Endothelial cell of umbilical vein (primary cell): Measurements from ENCODE around the gene SYNJ1. TPM values are rescaled to one million over a fixed set of nuclear protein-coding genes. Genes with fewer than 3 reads are reported as not detected.

Experiments
- BruUV-seq: library from RNA; stranded (reverse); fragments of 400-500 nt; replicated peaks from 2 replicates; lab custom pipeline; 2021; lab: Mats Ljungman, UMichigan
- CTCF ChIA-PET: fragments of 300-600, 350-600 bp; sonication (Branson Sonifier 250); formaldehyde crosslinking; loops from one replicate; lab custom pipeline; 2021; ENCODE audit warnings: antibody characterized with exemption, inconsistent platforms; lab: Charles Lee
- POLR2A ChIA-PET: fragments of 300-600, 350-600 bp; sonication (Branson Sonifier 250); formaldehyde crosslinking; loops from one replicate; lab custom pipeline; 2021; ENCODE audit warnings: antibody characterized with exemption, inconsistent platforms; lab: Charles Lee
- DNase-seq: peaks from one replicate; pipeline ENCODE4 v3.0.0-alpha.2; 2011; ENCODE audit warnings: low read depth, low spot score
- FAIRE-seq: peaks from 2 replicates; lab custom pipeline; 2011; peaks lifted over from hg19 to GRCh38; lab: Jason Lieb, UNC
- H2AFZ ChIP-seq: 2 replicates; pipeline ENCODE4 v1.6.0; 2012; ENCODE audit warnings: low read depth, low read length, control low read depth, inconsistent platforms
- H3K27ac ChIP-seq: 2 replicates; pipeline ENCODE4 v1.5.1; 2011; ENCODE audit warnings: low read depth, mild to moderate bottlenecking, control low read depth, low read length, moderate library complexity; ENCODE audit not compliant: insufficient read depth
- H3K27me3 ChIP-seq, 2 experiments: 2 replicates each; pipeline versions ENCODE4 v1.6.0 to v1.6.1; 2011; ENCODE audit warnings: low read length in 2 of 2, mixed read lengths in 1 of 2; ENCODE audit not compliant: control insufficient read depth in 2 of 2, insufficient read depth in 2 of 2
- H3K36me3 ChIP-seq, 2 experiments: 2 replicates in 1 of 2; 3 replicates in 1 of 2; pipeline ENCODE4 v1.5.1; 2011; ENCODE audit warnings: low read length in 2 of 2, mild to moderate bottlenecking in 1 of 2, moderate library complexity in 1 of 2; ENCODE audit not compliant: control insufficient read depth in 2 of 2, insufficient read depth in 2 of 2; ENCODE audit errors: extremely low read depth in 1 of 2
- H3K4me1 ChIP-seq: 3 replicates; pipeline ENCODE4 v1.5.1; 2011; ENCODE audit warnings: mild to moderate bottlenecking, low read length; ENCODE audit not compliant: control insufficient read depth, insufficient read depth; ENCODE audit errors: extremely low read depth
- H3K4me2 ChIP-seq: 2 replicates; pipeline ENCODE4 v1.6.1; 2011; ENCODE audit warnings: low read length, control low read depth, mixed read lengths; ENCODE audit not compliant: insufficient read depth
- H3K4me3 ChIP-seq, 3 experiments: fragments of 200-600 bp in 1 of 3; sonication (generic), shearing (Covaris generic) in 1 of 3; replicated peaks in 1 of 3; 2 replicates each; pipeline ENCODE4 v1.5.1; 2011 to 2016; ENCODE audit warnings: control low read depth in 3 of 3, low read length in 3 of 3, mild to moderate bottlenecking in 2 of 3, inconsistent platforms in 1 of 3, low read depth in 1 of 3, moderate library complexity in 1 of 3; ENCODE audit not compliant: insufficient read depth in 1 of 3
- H3K79me2 ChIP-seq: 2 replicates; pipeline ENCODE4 v1.6.0; 2012; ENCODE audit warnings: low read length, inconsistent platforms; ENCODE audit not compliant: control insufficient read depth, insufficient read depth
- H3K9ac ChIP-seq: replicated peaks from 2 replicates; pipeline ENCODE3; 2011; ENCODE audit warnings: low read length, control low read depth; ENCODE audit not compliant: insufficient read depth; ENCODE audit errors: extremely low read depth
- H3K9me1 ChIP-seq: replicated peaks from 3 replicates; pipeline ENCODE4 v1.6.0; 2011; ENCODE audit warnings: mild to moderate bottlenecking, low read length; ENCODE audit not compliant: control insufficient read depth, insufficient read depth; ENCODE audit errors: extremely low read depth
- H3K9me3 ChIP-seq: replicated peaks from 2 replicates; pipeline ENCODE4 v1.5.1; 2012; ENCODE audit warnings: low read length, inconsistent platforms; ENCODE audit not compliant: control insufficient read depth, insufficient read depth
- H4K20me1 ChIP-seq: replicated peaks from 2 replicates; pipeline ENCODE3; 2011; ENCODE audit warnings: mild to moderate bottlenecking, low read length; ENCODE audit not compliant: control insufficient read depth, insufficient read depth; ENCODE audit errors: extremely low read depth
- CTCF ChIP-seq, 2 donors: IDR thresholded peaks; 1 replicate in 1 of 2; 2 replicates in 1 of 2; pipeline ENCODE4 v1.5.1; 2011; ENCODE audit warnings: low read length in 2 of 2, mild to moderate bottlenecking in 2 of 2, moderate library complexity in 2 of 2, control low read depth in 1 of 2, inconsistent platforms in 1 of 2, low read depth in 1 of 2; ENCODE audit not compliant: insufficient read depth in 1 of 2; ENCODE audit errors: extremely low read depth in 1 of 2
- EZH2 ChIP-seq: IDR thresholded peaks from 2 replicates; pipeline ENCODE4 v1.6.1; 2012; ENCODE audit warnings: borderline replicate concordance, low read depth, mild to moderate bottlenecking, moderate library complexity, low read length, inconsistent platforms; ENCODE audit not compliant: severe bottlenecking
- FOS ChIP-seq: IDR thresholded peaks from 2 replicates; pipeline ENCODE4 v1.6.1; 2011; ENCODE audit warnings: mild to moderate bottlenecking, low read length, moderate library complexity, borderline replicate concordance; ENCODE audit not compliant: insufficient read depth
- GATA2 ChIP-seq: IDR thresholded peaks from 2 replicates; pipeline ENCODE4 v1.7.0; 2011; ENCODE audit warnings: low read depth, mild to moderate bottlenecking, moderate library complexity, mixed read lengths, low read length; ENCODE audit not compliant: insufficient read length, insufficient read depth
- JUN ChIP-seq: IDR thresholded peaks from 2 replicates; pipeline ENCODE4 v1.6.1; 2011; ENCODE audit warnings: borderline replicate concordance, low read depth; ENCODE audit not compliant: insufficient read length, insufficient read depth
- MYC ChIP-seq: IDR thresholded peaks from one replicate; pipeline ENCODE4 v1.6.1; 2011; ENCODE audit warnings: mild to moderate bottlenecking, low read depth, low read length
- POLR2A ChIP-seq: IDR thresholded peaks from 2 replicates; pipeline ENCODE4 v1.6.1; 2012; ENCODE audit warnings: low read depth, mild to moderate bottlenecking, control low read depth, low read length
- POLR2AphosphoS5 ChIP-seq: IDR thresholded peaks from 2 replicates; pipeline ENCODE4 v1.6.1; 2012; ENCODE audit warnings: low read depth, mild to moderate bottlenecking, control low read depth, low read length, moderate library complexity; ENCODE audit not compliant: insufficient read depth
- dilution Hi-C: fragments of 300-500 bp; cut with MboI; formaldehyde crosslinking; loops from one replicate; pipeline ENCODE4 v1.15.0; 2019; ENCODE audit warnings: low sequenced_read_pairs; ENCODE audit not compliant: extremely low pct_ligation_motif_present
- intact Hi-C: fragments of 100-400 bp; cut with micrococcal nuclease; formaldehyde crosslinking; loops from one replicate; pipeline ENCODE4 v1.10.0; 2022
- polyA plus RNA-seq, 4 experiments: library from polyadenylated mRNA; depleted of rRNA in 3 of 4; stranded (reverse) in 3 of 4; unstranded in 1 of 4; fragments of >200 nt; gene quantifications; 2 replicates each; pipeline versions ENCODE4 v1.2.1 to v1.2.3, GENCODE V29; 2011 to 2012; ENCODE audit warnings: missing spikeins in 1 of 4
- total RNA-seq: library from RNA; stranded (reverse); gene quantifications from 2 replicates; pipeline ENCODE4 v1.2.3, GENCODE V29; 2021
- TF ChIP-seq, protein P1 (sequence below): IDR thresholded peaks from 2 replicates; pipeline ENCODE4 v1.6.1; 2011; ENCODE audit not compliant: insufficient read depth, insufficient read length

SYNJ1 gene
- total and polyA plus RNA-seq, 2 donors (not counting 3 experiments of a cell fraction or from before 2014, with no cell fraction given): 5.9 to 17.0 TPM

- intact Hi-C loops (no loop called here), dilution Hi-C loops (no loop called here)
- POLR2A ChIA-PET: interaction anchor here (0.7 kb wide), 1 partner anchor 33 kb away, joined by 5 read pairs; no protein-coding TSS in a partner anchor
- no peak overlapping the region for H2AFZ ChIP-seq
- H3K27me3 ChIP-seq: no peaks in the 10 kb centered on the region
- DNase-seq: no peak
- no peaks in the 10 kb centered on the region for H3K9me3 ChIP-seq
- CTCF ChIA-PET: no interaction called here
- H3K36me3 ChIP-seq: no peaks in the 10 kb centered on the region
- no peaks in the 10 kb centered on the region for H4K20me1 ChIP-seq
- no peak overlapping the region for H3K9ac ChIP-seq
- no TSS peak for BruUV-seq
- no peaks in the 10 kb centered on the region for H3K9me1 ChIP-seq
- no peak overlapping the region for H3K4me3 ChIP-seq
- TF ChIP-seq JUN: no peak
- TF ChIP-seq, protein P1, sequence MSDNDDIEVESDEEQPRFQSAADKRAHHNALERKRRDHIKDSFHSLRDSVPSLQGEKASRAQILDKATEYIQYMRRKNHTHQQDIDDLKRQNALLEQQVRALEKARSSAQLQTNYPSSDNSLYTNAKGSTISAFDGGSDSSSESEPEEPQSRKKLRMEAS: no peak
- TF ChIP-seq POLR2A: no peak
- no peak for TF ChIP-seq POLR2AphosphoS5
- no peak for TF ChIP-seq FOS
- no peak for TF ChIP-seq GATA2
- TF ChIP-seq CTCF (IDR thresholded peaks at IDR 0.05; ENCODE audit: extremely low read depth in 1 of 2, insufficient read depth in 1 of 2, low read depth in 1 of 2, low read length in 2 of 2): no peak
- no peak for TF ChIP-seq EZH2
- no peak for TF ChIP-seq MYC
- no peak overlapping the region for H3K4me2 ChIP-seq
- H3K27ac ChIP-seq: no peak overlapping the region
- peaks cover 31% of the 10 kb centered on the region for H3K4me1 ChIP-seq
- no peak for FAIRE-seq
- no peaks in the 10 kb centered on the region for H3K79me2 ChIP-seq
These were observed 16.8 kb downstream of the SYNJ1 start for GRCh38 chr21:32710987-32711386.
